ENCODE data around the gene SPN.
"Not testable (repeated sequence)": the region's sequence is repeated elsewhere in the genome, so short reads cannot be mapped to it uniquely, and the experiment has no call there.

SPN gene, protein sequence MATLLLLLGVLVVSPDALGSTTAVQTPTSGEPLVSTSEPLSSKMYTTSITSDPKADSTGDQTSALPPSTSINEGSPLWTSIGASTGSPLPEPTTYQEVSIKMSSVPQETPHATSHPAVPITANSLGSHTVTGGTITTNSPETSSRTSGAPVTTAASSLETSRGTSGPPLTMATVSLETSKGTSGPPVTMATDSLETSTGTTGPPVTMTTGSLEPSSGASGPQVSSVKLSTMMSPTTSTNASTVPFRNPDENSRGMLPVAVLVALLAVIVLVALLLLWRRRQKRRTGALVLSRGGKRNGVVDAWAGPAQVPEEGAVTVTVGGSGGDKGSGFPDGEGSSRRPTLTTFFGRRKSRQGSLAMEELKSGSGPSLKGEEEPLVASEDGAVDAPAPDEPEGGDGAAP

GRCh38 chr16:29663016-29663806 is at the start of gene SPN:
Gene SPN, plus strand, starts transcription at chr16:29663247. Its CDS starts 482 bp downstream, at chr16:29663729.
- no peak for DNase-seq (ENCODE audit: low read depth)

- DNase-seq (ENCODE audit: low read depth), result peak; percentile 88
These were observed 49.6 kb upstream of the SPN start for GRCh38 chr16:29613307-29614057.

DNA sequence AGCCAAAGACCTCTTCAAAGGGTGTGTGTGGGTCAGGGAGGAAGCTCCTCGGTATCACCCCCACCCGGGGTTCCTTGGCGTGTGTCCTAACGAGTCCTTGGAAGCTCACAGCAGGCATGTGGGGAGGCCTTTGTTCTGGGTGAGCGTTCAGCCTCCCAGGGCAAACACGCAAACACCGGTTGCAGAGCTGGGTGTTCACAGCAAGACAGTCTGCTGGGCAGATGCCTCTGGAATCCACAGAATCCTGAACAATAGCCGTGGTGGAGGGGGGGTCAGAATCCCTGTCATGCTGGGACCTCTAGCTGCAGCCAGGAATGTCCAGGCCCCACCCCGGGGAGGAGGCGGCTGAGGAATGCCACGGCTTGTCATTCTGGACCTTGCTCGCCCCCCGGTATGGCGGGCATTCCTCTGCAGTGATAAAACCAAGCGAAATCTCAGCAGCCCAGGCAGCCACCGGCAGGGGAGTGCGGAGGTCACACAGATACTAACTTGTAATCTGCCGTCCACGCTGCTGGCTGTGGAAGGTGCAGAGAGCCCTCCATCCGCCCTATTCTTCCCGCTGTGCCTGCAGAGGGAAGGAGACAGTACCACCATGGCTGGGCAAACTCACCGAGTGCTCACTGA is 48.2 kb upstream of the SPN start:
- not testable (repeated sequence) for DNase-seq (ENCODE audit: low read depth)

DNA sequence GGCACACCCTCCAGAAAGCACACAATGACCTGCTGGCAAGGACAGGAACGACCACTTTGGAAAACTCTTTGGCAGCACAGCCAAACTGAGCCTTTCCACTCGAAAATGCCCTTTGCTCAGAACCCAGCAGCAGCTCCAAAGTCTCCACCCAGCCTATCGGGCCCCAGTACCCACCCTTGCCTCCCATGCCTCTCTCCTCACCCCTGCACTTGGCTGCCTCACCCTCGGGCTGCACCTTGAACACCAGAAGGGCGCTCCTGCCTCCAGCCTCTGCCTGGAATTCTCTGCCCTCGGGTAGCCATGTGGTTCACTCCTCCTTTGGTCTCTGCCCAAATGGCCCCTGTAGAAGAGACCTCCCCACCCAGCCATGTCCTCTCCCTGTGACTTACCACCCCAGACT is 46.9 kb upstream of the SPN start:
- not testable (repeated sequence) for DNase-seq (ENCODE audit: low read depth)

DNA sequence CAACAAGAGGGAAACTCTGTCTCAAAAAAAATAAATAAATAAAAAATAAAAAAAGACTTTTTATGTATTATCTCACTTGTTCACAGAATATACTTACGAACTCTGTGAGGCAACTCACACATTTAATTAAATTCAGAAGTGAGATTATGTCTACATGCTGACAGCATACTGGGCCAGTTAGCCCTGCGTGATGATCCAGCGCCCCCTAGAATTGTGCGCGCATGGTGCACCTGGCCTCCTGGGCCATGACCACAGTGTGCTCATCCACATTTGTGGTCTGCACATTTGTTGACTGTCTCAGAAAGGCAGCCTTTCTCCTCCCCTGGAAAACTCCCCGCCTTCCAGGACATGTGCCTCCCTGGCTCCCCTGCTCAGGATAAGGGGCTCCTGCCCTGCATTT is 42.5 kb upstream of the SPN start:
- DNase-seq (ENCODE audit: low read depth), result not testable (repeated sequence)

GRCh38 chr16:29622738-29623137 is 40.3 kb upstream of the SPN start:
- not testable (repeated sequence) for DNase-seq (ENCODE audit: low read depth)

- DNase-seq (ENCODE audit: low read depth), result not testable (repeated sequence)
These were observed 39.8 kb upstream of the SPN start for GRCh38 chr16:29623253-29623652.

DNA sequence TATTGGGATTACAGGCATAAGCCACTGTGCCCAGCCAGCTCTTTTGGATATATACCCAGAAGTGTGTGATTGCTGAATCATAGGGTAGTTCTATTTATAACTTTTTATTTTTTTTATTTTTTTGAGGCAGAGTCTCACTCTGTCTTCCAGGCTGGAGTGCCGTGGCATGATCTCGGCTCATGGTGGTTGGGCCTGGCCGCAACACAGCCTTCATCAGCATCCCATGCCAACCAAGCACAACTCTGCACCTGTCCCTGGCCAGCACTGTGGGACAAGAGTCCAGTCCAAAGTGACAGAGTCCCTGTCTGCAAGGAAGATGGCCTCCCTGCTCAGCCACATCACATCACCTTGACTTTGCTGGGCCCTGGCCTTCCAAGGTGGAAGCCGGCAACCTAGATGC is 37.9 kb upstream of the SPN start:
- DNase-seq (ENCODE audit: low read depth), result not testable (repeated sequence)

DNA sequence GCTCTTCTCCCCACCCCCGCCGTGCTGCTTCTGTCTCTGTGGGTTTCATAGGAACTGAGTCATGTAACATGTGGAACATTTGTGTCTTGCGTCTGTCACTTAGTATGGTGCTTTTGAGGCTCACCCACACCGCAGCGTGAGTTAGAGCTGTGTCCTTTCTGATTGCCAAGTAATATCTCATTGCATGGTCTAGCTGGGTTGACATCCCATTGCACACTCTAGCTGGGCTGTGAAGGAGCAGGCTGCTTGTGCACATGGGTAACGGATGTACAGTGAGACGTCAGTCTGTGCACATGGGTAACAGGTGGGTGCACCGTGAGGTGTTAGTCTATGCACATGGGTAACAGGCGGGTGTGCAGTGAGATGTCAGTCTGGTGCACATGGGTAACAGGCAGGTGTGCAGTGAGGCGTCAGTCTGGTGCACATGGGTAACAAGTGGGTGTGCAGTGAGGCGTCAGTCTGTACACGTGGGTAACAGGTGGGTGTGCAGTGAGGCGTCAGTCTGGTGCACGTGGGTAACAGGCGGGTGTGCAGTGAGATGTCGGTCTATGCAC is 36.2 kb upstream of the SPN start:
- peak; percentile 40 for DNase-seq (ENCODE audit: low read depth)

GRCh38 chr16:29627661-29628075 is 35.4 kb upstream of the SPN start:
- DNase-seq (ENCODE audit: low read depth), result not testable (repeated sequence)

DNA sequence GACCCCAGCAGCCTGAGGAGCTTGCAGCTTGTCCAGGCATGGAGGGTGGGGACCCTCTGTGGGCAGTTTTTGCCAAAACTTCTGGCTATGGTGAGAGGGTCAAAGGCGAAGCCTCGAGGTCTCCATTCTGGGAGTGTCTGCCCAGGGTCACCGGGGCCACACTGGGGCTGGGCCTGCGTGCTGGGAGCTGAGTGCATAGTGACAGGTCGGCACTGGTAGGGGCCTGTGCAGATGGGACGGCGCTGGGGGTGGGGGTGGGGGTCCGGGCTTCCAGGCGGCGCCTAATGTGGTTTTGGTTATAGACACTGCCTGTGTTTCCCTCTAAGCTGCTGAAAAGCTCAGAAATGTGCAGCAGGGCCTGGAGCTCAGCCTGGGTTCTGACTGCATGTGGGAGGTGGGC is 34.3 kb upstream of the SPN start:
- not testable (repeated sequence) for DNase-seq (ENCODE audit: low read depth)

GRCh38 chr16:29629318-29629717 is 33.7 kb upstream of the SPN start:
- not testable (repeated sequence) for DNase-seq (ENCODE audit: low read depth)

DNA sequence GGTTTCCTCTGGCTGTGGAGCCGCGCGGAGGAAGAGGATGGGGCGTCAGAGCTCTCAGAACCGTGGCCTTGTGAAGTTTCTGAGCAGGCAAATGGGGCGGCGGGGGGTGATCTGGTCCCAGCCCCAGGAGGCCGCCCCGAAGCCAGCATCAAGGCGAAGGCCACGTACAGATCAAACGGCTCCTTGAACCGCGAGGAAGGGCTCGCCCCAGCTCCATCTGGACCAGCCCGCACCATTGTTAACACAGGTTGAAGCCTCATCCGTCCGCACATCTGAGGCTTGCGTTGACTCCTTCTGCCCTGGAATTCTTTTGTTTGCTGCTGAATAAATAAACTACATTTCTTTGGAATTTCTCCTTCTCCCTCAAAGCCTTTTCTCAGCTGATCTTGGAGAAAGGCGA is 31.4 kb upstream of the SPN start:
- DNase-seq (ENCODE audit: low read depth), result not testable (repeated sequence)

- not testable (repeated sequence) for DNase-seq (ENCODE audit: low read depth)
These were observed 27.1 kb upstream of the SPN start for GRCh38 chr16:29635902-29636301.

DNA sequence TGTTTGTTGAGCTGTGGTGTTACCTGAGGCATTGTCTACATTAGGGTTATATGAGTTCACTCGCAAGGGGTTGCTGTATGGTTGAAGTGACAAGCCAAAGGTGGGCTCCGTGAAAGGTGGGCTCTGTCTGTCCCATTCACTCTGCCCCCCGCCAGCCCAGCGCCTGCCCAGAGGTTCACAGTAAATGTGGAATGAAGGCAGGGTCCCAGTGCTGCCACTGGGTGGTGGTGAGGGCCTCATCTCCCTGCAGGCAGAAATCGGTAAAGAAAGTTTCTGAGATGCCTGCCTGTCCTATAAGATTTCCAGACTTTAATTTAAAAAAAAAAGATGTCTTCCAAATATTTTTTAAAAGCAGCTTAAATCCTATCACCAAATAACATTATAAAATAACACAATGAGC is 26.7 kb upstream of the SPN start:
- not testable (repeated sequence) for DNase-seq (ENCODE audit: low read depth)

DNA sequence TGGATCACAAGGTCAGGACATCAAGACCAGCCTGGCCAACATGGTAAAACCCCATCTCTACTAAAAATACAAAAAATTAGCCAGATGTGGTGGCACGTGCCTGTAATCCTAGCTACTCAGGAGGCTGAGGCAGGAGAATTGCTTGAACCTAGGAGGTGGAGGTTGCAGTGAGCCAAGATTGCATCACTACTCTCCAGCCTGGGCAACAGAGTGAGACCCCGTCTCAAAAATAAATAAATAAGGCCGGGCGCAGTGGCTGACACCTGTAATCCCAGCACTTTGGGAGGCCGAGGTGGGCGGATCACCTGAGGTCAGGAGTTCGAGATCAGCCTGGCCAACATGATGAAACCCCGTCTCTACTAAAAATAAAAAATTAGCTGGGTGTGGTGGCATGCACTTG is 24.3 kb upstream of the SPN start:
- not testable (repeated sequence) for DNase-seq (ENCODE audit: low read depth)

DNA sequence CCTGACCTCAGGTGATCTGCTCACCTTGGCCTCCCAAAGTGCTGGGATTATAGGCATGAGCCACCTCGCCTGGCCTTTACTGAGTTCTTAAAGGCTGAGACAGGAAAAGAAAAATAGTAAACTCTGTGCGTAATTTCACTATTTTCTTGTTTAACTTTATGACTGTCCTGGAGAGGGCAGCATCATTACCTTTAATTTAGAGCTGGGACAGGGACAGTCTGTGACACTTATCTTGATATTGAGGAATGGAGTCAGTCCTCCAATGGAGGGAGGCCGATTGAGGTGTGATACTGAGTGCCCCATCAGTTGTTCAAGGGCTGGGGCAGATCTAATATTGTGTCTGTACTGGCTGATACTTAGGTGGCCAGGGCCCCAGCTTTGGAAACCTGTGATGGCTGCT is 21.5 kb upstream of the SPN start:
- DNase-seq (ENCODE audit: low read depth), result no peak

DNA sequence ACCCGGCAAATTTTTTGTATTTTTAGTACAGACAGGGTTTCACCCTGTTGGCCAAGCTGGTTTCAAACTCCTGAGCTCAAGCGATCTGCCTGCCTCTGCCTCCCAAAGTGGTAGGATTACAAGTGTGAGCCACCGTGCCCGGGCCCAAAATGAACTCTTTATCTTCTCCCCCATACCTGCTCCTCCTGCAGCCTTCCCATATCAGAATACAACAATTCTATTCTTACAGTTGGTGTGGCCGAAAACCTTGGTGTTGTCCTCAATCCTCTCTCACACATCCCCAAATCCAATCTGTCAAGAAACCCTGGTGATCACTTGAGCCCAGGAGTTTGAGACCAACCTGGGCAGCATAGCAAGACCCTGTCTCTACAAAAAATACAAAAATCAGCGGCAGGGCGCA is 19.5 kb upstream of the SPN start:
- DNase-seq (ENCODE audit: low read depth), result no peak

DNA sequence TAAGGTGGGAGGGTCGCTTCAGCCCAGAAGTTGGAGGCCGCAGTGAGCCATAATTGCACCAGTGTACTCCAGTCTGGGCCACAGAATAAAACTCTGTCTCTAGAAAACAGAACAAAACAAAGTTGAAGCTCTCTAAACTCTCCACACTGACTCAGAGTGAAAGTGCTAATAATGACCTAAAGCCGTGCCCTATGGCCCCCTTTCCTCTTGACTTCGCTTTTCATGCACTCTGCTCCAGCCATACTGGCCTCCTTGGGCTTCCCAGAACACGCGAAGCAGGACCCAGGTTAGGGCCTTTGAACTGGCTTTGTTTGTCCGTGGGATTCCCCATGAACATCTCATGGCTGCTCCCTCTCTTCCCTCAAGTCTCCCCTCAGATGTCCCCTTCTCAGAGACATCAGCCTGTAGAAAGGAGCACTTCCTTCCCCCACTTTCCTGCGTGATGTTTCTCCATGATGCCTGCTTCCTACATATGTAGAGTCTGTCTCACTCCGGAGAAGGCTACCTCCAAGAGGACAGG is 18.6 kb upstream of the SPN start:
- no peak for DNase-seq (ENCODE audit: low read depth)

DNA sequence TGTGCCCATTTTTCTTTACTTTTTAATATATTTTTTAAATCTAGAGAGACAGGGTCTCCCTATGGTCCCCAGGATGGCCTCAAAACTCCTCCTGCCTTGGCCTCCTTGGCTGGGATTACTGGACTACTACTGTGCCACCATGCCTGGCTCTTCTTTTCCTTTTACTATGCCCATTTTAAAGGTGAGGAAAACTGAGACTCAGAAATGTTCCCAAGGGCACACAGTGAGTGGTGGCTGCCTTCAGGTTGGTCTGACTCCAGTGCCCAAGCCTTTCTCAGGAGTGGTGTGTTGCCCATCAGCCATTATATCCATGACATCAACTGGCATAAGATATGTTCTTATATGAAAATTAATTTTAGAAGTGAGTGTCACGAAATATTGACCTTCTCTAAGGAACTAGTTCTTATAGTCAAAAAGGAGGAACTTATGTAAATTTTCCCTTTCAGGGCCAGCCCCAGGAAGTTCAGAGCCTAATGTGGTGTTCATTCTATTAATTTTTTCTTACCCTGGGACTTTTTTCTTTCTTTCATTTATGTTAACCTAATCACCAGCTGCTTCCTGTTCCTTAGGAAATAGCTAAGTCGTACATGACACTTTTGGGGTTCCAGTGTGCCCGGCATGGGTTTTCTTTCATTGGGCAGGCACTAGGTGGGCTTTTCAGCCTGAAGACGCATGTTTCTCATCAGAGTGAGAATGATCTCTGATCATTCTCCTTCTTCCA is 17.9 kb upstream of the SPN start:
- no peak for DNase-seq (ENCODE audit: low read depth)

DNA sequence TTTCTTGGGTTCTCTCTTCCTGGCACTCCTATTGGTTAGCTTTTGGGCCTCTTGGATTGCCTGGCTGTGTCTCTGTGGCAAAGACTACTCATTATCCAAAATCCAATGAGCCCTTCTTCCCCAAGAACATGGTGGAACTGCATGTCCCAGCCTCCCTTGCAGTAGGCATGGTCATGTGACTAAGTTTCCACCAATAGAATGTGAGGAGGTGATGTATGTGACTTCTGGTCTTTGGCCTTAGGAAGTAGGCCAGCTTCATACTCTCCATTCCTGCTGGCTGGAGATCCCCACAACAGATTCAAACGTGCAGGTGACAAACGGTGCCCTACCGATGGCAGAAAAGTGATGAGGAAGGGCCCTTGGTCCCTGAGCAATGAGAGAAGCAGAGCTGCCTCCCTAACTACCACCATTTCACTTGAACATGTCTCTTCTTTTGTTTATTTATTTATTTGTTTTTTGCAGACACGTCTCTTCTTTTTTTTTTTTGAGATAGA is 17.3 kb upstream of the SPN start:
- no peak for DNase-seq (ENCODE audit: low read depth)

Data from stimulated activated CD8-positive, alpha-beta memory T cell treated with anti-CD3 and anti-CD28 coated beads, Interleukin-4, amount 100 ng/mL, for 24 hours (primary cell).